Fibroblast of lung (primary cell): ENCODE data around the gene KCNN3. TPM values are rescaled to one million over a fixed set of nuclear protein-coding genes. Genes with fewer than 3 reads are reported as not detected.
A peak's percentile ranks its signal among the peaks of the same experiment; 100 is the strongest.

Experiments used
- DNase-seq, 2 donors: peaks; one replicate each; pipeline versions ENCODE4 v3.0.0 to v3.0.0-alpha.2; 2010; ENCODE audit warnings: low read depth in 2 of 2
- H2AFZ ChIP-seq: 2 replicates; pipeline ENCODE4 v1.5.1; 2012; ENCODE audit warnings: low read length, control low read depth, inconsistent platforms
- H3K27ac ChIP-seq: 2 replicates; pipeline ENCODE4 v1.5.1; 2011; ENCODE audit warnings: low read length, control low read depth; ENCODE audit not compliant: insufficient read depth
- H3K27me3 ChIP-seq: 2 replicates; pipeline ENCODE4 v1.5.1; 2011; ENCODE audit warnings: mild to moderate bottlenecking, low read length; ENCODE audit not compliant: control insufficient read depth, insufficient read depth
- H3K36me3 ChIP-seq: 2 replicates; pipeline ENCODE4 v1.5.1; 2011; ENCODE audit warnings: low read length; ENCODE audit not compliant: control insufficient read depth, insufficient read depth
- H3K4me1 ChIP-seq: 2 replicates; pipeline ENCODE4 v1.5.1; 2011; ENCODE audit warnings: low read length; ENCODE audit not compliant: control insufficient read depth, insufficient read depth; ENCODE audit errors: extremely low read depth
- H3K4me2 ChIP-seq: 2 replicates; pipeline ENCODE4 v1.5.1; 2011; ENCODE audit warnings: low read length, control low read depth; ENCODE audit not compliant: insufficient read depth; ENCODE audit errors: extremely low read depth
- H3K4me3 ChIP-seq, 4 experiments: fragments of 200-600 bp in 1 of 4; sonication (generic) in 1 of 4; replicated peaks in 1 of 4; 2 replicates each; pipeline ENCODE4 v1.5.1; 2011 to 2016; ENCODE audit warnings: low read length in 4 of 4, low read depth in 3 of 4, mild to moderate bottlenecking in 3 of 4, control low read depth in 2 of 4, inconsistent platforms in 1 of 4, mixed read lengths in 1 of 4; ENCODE audit not compliant: insufficient read depth in 1 of 4; ENCODE audit errors: control extremely low read depth in 1 of 4
- H3K79me2 ChIP-seq: 2 replicates; pipeline ENCODE4 v1.5.1; 2012; ENCODE audit warnings: mild to moderate bottlenecking, low read length, inconsistent platforms; ENCODE audit not compliant: control insufficient read depth, insufficient read depth
- H3K9ac ChIP-seq: 2 replicates; pipeline ENCODE4 v1.5.1; 2011; ENCODE audit warnings: mild to moderate bottlenecking, low read length, control low read depth; ENCODE audit not compliant: insufficient read depth
- H3K9me3 ChIP-seq: 2 replicates; pipeline ENCODE4 v1.5.1; 2012; ENCODE audit warnings: low read depth, low read length; ENCODE audit not compliant: control insufficient read depth, insufficient read depth
- H4K20me1 ChIP-seq: 2 replicates; pipeline ENCODE4 v1.5.1; 2011; ENCODE audit warnings: low read length; ENCODE audit not compliant: control insufficient read depth, insufficient read depth; ENCODE audit errors: extremely low read depth
- CTCF ChIP-seq, 2 donors: IDR thresholded peaks in 1 of 2; conservative IDR thresholded peaks in 1 of 2; 1 replicate in 1 of 2; 2 replicates in 1 of 2; pipeline ENCODE4 v1.5.1; 2011 to 2012; ENCODE audit warnings: low read length in 2 of 2, control low read depth in 1 of 2, inconsistent platforms in 1 of 2, low read depth in 1 of 2, mild to moderate bottlenecking in 1 of 2
- EZH2 ChIP-seq: IDR thresholded peaks from 2 replicates; pipeline ENCODE4 v1.5.1; 2012; ENCODE audit warnings: low read length, control low read depth, mild to moderate bottlenecking; ENCODE audit errors: missing control alignments
- polyA plus RNA-seq, 2 donors: library from polyadenylated mRNA; depleted of rRNA in 1 of 2; stranded (reverse) in 1 of 2; unstranded in 1 of 2; fragments of >200 nt; gene quantifications; 2 replicates each; pipeline ENCODE4 v1.2.1, GENCODE V29; 2011 to 2012; ENCODE audit warnings: missing spikeins in 1 of 2
- total RNA-seq: library from RNA; depleted of rRNA; stranded (reverse); fragments of >200 nt; gene quantifications from 2 replicates; pipeline ENCODE4 v1.2.1, GENCODE V29; 2014

The KCNN3 gene
- total and polyA plus RNA-seq, 2 donors (not counting 1 experiment from before 2014, with no cell fraction given): not detected

DNA sequence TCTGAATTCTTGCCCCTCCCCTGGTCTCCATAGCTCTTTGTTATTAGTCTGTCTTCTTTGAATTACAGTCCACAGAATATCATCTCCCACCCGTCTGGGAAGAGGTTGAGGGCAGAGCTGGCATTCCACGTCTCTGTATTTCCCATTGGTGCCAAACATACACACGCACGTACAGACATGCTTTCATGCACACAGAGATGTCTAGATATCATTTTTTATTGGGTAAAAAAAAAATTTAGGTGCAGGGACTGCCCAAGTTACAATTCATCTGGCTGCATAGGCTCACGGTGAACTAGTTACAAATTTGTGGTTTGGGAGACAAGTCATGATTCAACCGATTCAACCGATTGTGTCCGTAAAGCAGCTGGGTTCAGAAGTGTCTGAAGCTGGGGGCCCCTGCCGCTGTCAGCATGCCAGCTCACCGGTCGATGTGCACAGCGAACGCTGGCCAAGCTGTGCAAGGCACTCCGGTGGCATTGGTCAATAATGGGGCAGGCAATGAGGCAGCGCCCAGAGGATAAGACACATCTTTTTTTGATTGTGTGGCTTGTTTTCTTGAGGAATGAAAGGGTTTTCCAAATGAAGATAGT is 73.7 kb downstream of the KCNN3 start:
- H2AFZ ChIP-seq: no peak overlapping the region
- DNase-seq: peak in 1 of 2 donors; percentile 31
- TF ChIP-seq CTCF (conservative IDR thresholded peaks at IDR 0.05 in 1 of 2, IDR thresholded peaks at IDR 0.05 in 1 of 2; ENCODE audit: low read depth in 1 of 2, low read length in 2 of 2): no peak
- no peak for TF ChIP-seq EZH2
- H3K4me2 ChIP-seq: no peak overlapping the region
- H3K27me3 ChIP-seq: peaks cover 11% of the 10 kb centered on the region
- no peak overlapping the region for H3K27ac ChIP-seq
- no peaks in the 10 kb centered on the region for H3K36me3 ChIP-seq
- no peaks in the 10 kb centered on the region for H3K9me3 ChIP-seq
- no peak overlapping the region for H3K4me3 ChIP-seq
- H3K4me1 ChIP-seq: no peaks in the 10 kb centered on the region
- no peaks in the 10 kb centered on the region for H4K20me1 ChIP-seq
- no peaks in the 10 kb centered on the region for H3K79me2 ChIP-seq
- no peak overlapping the region for H3K9ac ChIP-seq

DNA sequence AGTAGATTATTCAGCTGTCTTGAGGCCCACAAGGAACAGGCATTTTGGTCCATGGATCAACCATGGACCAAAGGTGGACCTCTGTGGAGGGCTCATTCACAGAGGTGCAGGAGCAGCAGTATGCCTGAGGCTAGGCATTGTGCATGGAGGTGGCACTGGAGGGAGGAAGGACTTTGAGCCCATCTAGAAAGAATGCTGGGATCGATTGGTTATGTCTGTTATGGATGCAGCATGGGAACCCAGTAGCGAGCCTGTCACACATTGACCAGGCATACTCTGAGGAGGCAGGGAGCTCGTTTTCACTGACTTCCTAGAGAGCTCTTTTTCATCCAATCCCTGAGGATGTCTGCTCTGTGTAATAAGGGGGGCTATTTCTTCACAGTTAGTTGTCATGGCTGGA is 75.5 kb downstream of the KCNN3 start:
- H3K36me3 ChIP-seq: no peaks in the 10 kb centered on the region
- H4K20me1 ChIP-seq: no peaks in the 10 kb centered on the region
- no peak overlapping the region for H3K4me2 ChIP-seq
- H3K4me1 ChIP-seq: no peaks in the 10 kb centered on the region
- H3K27me3 ChIP-seq: peaks cover 7% of the 10 kb centered on the region
- H3K9ac ChIP-seq: no peak overlapping the region
- H3K27ac ChIP-seq: no peak overlapping the region
- H3K79me2 ChIP-seq: no peaks in the 10 kb centered on the region
- no peak overlapping the region for H3K4me3 ChIP-seq
- TF ChIP-seq EZH2 (no peak), CTCF (conservative IDR thresholded peaks at IDR 0.05 in 1 of 2, IDR thresholded peaks at IDR 0.05 in 1 of 2; ENCODE audit: low read depth in 1 of 2, low read length in 2 of 2) (no peak)
- no peak overlapping the region for H2AFZ ChIP-seq
- DNase-seq: no peak
- no peaks in the 10 kb centered on the region for H3K9me3 ChIP-seq

- no peak overlapping the region for H3K4me2 ChIP-seq
- H3K27ac ChIP-seq: no peak overlapping the region
- H3K9ac ChIP-seq: no peak overlapping the region
- H3K27me3 ChIP-seq: peaks cover 6% of the 10 kb centered on the region
- no peaks in the 10 kb centered on the region for H3K79me2 ChIP-seq
- no peak for TF ChIP-seq EZH2
- no peak for TF ChIP-seq CTCF (conservative IDR thresholded peaks at IDR 0.05 in 1 of 2, IDR thresholded peaks at IDR 0.05 in 1 of 2; ENCODE audit: low read depth in 1 of 2, low read length in 2 of 2)
- H2AFZ ChIP-seq: no peak overlapping the region
- no peaks in the 10 kb centered on the region for H3K36me3 ChIP-seq
- no peaks in the 10 kb centered on the region for H4K20me1 ChIP-seq
- no peaks in the 10 kb centered on the region for H3K9me3 ChIP-seq
- no peaks in the 10 kb centered on the region for H3K4me1 ChIP-seq
- no peak overlapping the region for H3K4me3 ChIP-seq
- no peak for DNase-seq
Measured at GRCh38 chr1:154793685-154794084, 76.4 kb downstream of the KCNN3 start.
